Karpas-422 (cell line): Measurements from ENCODE around the gene F7. TPM values are rescaled to one million over a fixed set of nuclear protein-coding genes. Genes with fewer than 3 reads are reported as not detected.
"Not testable (repeated sequence)": the region's sequence is repeated elsewhere in the genome, so short reads cannot be mapped to it uniquely, and the experiment has no call there.

ENCODE experiments used
- DNase-seq: peaks from one replicate; pipeline ENCODE4 v3.0.0-alpha.2; 2015
- H2AFZ ChIP-seq: fragments of 200-600 bp; sonication (generic); 2 replicates; pipeline ENCODE4 v1.6.1; 2014; ENCODE audit warnings: antibody characterized with exemption, low read length, mixed read lengths
- H3K27ac ChIP-seq: fragments of 200-600 bp; sonication (generic); 2 replicates; pipeline ENCODE4 v1.5.1; 2014; ENCODE audit warnings: mild to moderate bottlenecking, low read length, moderate library complexity
- H3K27me3 ChIP-seq: fragments of 200-600 bp; sonication (generic); 2 replicates; pipeline ENCODE4 v1.6.1; 2014; ENCODE audit warnings: low read length, mixed read lengths
- H3K36me3 ChIP-seq: fragments of 200-600 bp; sonication (generic); 2 replicates; pipeline ENCODE4 v1.6.1; 2014; ENCODE audit warnings: low read length, mixed read lengths; ENCODE audit not compliant: insufficient read depth
- H3K4me1 ChIP-seq: fragments of 200-600 bp; sonication (generic); 2 replicates; pipeline ENCODE4 v1.6.1; 2014; ENCODE audit warnings: mild to moderate bottlenecking, low read length, mixed read lengths
- H3K4me2 ChIP-seq: fragments of 200-600 bp; sonication (generic); 2 replicates; pipeline ENCODE4 v1.6.1; 2014; ENCODE audit warnings: low read length, low read depth, mild to moderate bottlenecking; ENCODE audit not compliant: poor library complexity, severe bottlenecking
- H3K4me3 ChIP-seq: fragments of 200-600 bp; sonication (generic); 2 replicates; pipeline ENCODE4 v1.5.1; 2014; ENCODE audit warnings: mild to moderate bottlenecking, antibody characterized with exemption, low read length, mixed read lengths
- H3K79me2 ChIP-seq: fragments of 200-600 bp; sonication (generic); 2 replicates; pipeline ENCODE4 v1.6.1; 2014; ENCODE audit warnings: mild to moderate bottlenecking, low read length, mixed read lengths
- H3K9ac ChIP-seq: fragments of 200-600 bp; sonication (generic); 2 replicates; pipeline ENCODE4 v1.6.0; 2014; ENCODE audit warnings: low read length
- H3K9me2 ChIP-seq: fragments of 200-600 bp; sonication (generic), shearing (Covaris generic); replicated peaks from 2 replicates; pipeline ENCODE4 v1.6.0; 2014; ENCODE audit warnings: mild to moderate bottlenecking, low read length, moderate library complexity; ENCODE audit not compliant: insufficient read depth
- H3K9me3 ChIP-seq: fragments of 300-700, 200-600 bp; sonication (generic); 2 replicates; pipeline ENCODE4 v1.6.1; 2014; ENCODE audit warnings: low read length, mixed read lengths
- H4K20me1 ChIP-seq: fragments of 200-600 bp; sonication (generic); 2 replicates; pipeline ENCODE4 v1.6.1; 2014; ENCODE audit warnings: mild to moderate bottlenecking, antibody characterized with exemption, low read length, low read depth; ENCODE audit not compliant: insufficient read depth
- total RNA-seq: library from RNA; depleted of rRNA; stranded (reverse); fragments of >200 nt; shearing (Covaris generic); gene quantifications from 2 replicates; pipeline ENCODE4 v1.2.3, GENCODE V29; 2014; ENCODE audit warnings: low replicate concordance

Gene F7
- total RNA-seq, 1 experiment from 2014 or later = not detected

DNA sequence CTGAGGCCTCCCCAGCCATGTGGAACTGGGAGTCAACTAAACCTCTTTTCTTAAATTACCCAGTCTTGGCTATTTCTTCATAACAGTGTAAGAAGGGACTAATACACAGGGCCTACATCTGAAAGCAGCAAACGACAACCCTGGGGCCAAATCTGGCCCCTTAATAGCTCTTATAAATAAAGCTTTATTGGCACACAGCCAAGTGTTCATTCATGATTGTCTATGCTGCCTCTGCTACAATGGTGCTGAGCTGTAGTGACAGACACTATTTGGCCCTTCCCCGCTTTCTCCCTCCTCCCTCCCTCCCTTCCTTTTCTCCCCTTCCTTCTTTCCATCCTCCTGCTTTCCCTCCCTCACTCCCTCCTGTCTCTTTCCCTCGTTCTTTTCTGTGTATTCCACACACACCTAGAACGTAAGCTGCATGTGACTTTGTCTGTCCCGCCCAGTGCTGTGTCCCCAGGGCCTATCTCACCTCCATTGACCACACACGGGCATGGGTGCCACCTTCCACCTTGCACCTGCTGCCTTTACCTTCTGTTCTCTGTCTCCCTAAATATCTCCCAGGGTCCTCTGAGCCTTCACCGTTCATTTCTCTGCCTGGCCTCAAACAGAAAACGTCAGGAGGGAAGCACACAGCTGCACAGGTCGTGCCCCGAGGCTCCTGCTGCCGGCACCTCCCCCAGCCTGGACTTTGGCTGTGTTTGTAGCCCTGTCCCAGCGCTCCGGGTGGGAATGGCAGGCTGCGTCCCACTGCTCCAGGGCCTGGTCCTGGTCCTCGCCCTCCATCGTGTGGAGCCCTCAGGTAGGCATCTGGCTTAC lies 52.5 kb downstream of the F7 start, which contains the start of gene PROZ:
Gene PROZ (plus strand): TSS at position 720 of the 819 bp plus-strand sequence. CDS start 13 bp downstream, at position 733.
- Histone ChIP-seq H3K4me3 (no peak within 1 kb of the TSS), H3K9ac (no peak within 1 kb of the TSS), H3K4me1 (peaks cover 20% of the 10 kb centered on the region), H3K4me2 (no peak within 1 kb of the TSS), H2AFZ (no peak within 1 kb of the TSS), H3K27me3 (no peaks in the 10 kb centered on the region), H3K36me3 (no peaks in the 10 kb centered on the region), H4K20me1 (no peaks in the 10 kb centered on the region), H3K9me3 (no peaks in the 10 kb centered on the region), H3K27ac (no peak within 1 kb of the TSS), H3K9me2 (no peaks in the 10 kb centered on the region), H3K79me2 (no peaks in the 10 kb centered on the region)
- peak; percentile 56 for DNase-seq

DNA sequence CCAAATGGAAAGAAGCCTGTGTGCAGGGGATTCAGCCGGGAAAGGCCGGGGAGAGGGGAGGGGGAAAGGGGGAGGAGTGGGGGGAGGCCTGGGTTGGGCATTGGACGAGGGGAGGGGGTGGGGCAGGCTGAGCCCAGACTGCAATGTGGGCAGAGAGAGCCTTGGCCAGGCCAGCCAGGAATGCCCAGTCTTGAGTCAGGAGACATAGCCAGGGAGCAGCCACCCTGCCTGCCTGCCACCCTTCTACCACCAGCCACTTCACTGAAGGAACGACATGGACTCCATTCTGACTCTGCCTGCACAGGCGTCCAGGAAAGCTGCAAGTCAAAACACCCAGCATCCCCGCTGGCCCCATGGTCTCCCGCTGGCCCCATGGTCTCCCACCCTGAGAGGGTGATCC lies 53.4 kb downstream of the F7 start:
- Histone ChIP-seq H3K9me3 (no peaks in the 10 kb centered on the region), H3K9me2 (no peaks in the 10 kb centered on the region), H3K4me3 (no peak overlapping the region), H3K36me3 (no peaks in the 10 kb centered on the region), H3K27me3 (no peaks in the 10 kb centered on the region), H4K20me1 (no peaks in the 10 kb centered on the region), H3K9ac (no peak overlapping the region), H3K4me2 (no peak overlapping the region), H3K4me1 (peaks cover 19% of the 10 kb centered on the region), H2AFZ (no peak overlapping the region), H3K27ac (no peak overlapping the region), H3K79me2 (no peaks in the 10 kb centered on the region)
- no peak for DNase-seq

DNA sequence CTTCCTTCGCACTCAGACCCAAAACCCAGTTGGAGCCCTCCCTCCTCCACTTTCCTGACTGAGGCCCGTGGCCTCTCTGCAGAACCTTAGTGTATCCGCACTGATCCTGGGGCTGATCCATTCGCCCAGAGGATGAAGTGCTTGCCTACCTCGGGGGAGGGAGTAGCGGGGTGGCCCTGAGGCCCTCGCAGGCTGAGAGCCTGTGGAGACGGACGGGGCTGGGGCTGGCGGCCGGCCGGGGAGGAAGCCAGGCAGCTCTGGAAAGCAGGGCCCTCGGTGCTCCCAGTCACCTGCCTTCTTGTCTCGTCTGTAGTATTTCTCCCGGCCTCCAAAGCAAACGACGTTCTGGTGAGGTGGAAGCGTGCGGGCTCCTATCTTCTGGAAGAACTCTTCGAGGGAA lies 54.1 kb downstream of the F7 start:
- Histone ChIP-seq H3K4me1 (peaks cover 14% of the 10 kb centered on the region), H3K27ac (no peak overlapping the region), H3K4me3 (no peak overlapping the region), H4K20me1 (no peaks in the 10 kb centered on the region), H3K9ac (no peak overlapping the region), H3K4me2 (no peak overlapping the region), H3K9me2 (no peaks in the 10 kb centered on the region), H3K27me3 (no peaks in the 10 kb centered on the region), H3K9me3 (no peaks in the 10 kb centered on the region), H2AFZ (no peak overlapping the region), H3K36me3 (no peaks in the 10 kb centered on the region), H3K79me2 (no peaks in the 10 kb centered on the region)
- DNase-seq = no peak

DNA sequence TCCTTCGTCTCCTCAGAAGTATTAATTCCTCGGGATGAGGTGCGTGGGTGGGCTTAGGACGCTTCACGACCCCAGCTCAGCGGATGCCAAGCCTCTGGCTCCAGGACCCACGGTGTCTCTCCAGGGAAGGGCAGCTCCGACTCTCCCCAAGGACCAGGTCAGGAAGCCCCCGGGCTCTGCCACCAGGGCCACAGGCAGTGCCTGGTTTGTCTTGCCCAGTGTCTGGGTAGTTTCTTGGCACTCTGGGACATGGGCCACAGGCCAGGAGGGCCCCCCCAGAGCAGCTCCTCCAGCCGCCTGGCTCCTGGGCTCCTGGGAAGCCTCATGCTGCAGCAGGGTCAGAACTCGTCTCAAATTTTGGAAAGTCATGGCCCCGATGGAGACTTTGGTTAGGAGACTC lies 55.4 kb downstream of the F7 start:
- H2AFZ ChIP-seq = no peak overlapping the region
- no peaks in the 10 kb centered on the region for H3K79me2 ChIP-seq
- H3K4me1 ChIP-seq = peaks cover 8% of the 10 kb centered on the region
- H3K4me2 ChIP-seq = no peak overlapping the region
- 0 out of 2 replicates have a peak, but pooled peaks cover 3% of the 10 kb centered on the region for H3K36me3 ChIP-seq
- no peaks in the 10 kb centered on the region for H3K27me3 ChIP-seq
- no peak overlapping the region for H3K9ac ChIP-seq
- H3K9me3 ChIP-seq = no peaks in the 10 kb centered on the region
- H3K4me3 ChIP-seq = no peak overlapping the region
- no peak overlapping the region for H3K27ac ChIP-seq
- no peaks in the 10 kb centered on the region for H4K20me1 ChIP-seq
- no peak for DNase-seq
- H3K9me2 ChIP-seq = no peaks in the 10 kb centered on the region

DNA sequence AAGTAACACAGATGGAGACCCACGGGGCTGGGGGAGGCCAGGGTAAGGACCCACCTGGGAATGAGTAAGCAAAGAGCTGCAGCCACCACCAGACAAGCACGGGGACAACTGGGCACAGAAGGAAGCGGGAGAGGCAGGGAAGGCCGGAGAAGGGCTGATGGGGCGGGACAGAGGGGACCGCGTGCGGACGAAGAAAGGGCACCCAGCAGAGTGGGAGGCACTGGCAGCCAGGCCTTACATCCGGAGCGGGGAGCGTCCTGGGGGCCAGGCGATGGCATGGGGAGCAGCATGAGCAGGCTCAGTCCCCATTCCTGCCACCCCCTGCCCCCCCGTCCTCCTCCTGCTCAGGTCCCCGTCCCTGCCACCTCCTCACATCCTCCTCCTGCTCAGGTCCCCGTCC lies 55.8 kb downstream of the F7 start:
- Histone ChIP-seq H3K27me3 (no peaks in the 10 kb centered on the region), H3K27ac (no peak overlapping the region), H3K4me1 (peaks cover 8% of the 10 kb centered on the region), H2AFZ (no peak overlapping the region), H3K9ac (no peak overlapping the region), H3K79me2 (no peaks in the 10 kb centered on the region), H3K4me3 (no peak overlapping the region), H3K9me2 (no peaks in the 10 kb centered on the region), H4K20me1 (no peaks in the 10 kb centered on the region), H3K4me2 (no peak overlapping the region), H3K36me3 (0 out of 2 replicates have a peak, but pooled peaks cover 4% of the 10 kb centered on the region), H3K9me3 (no peaks in the 10 kb centered on the region)
- no peak for DNase-seq

- H4K20me1 ChIP-seq, H2AFZ ChIP-seq, H3K9me3 ChIP-seq, H3K4me1 ChIP-seq, H3K79me2 ChIP-seq, H3K4me3 ChIP-seq, H3K27ac ChIP-seq, H3K4me2 ChIP-seq, DNase-seq, H3K27me3 ChIP-seq, H3K9me2 ChIP-seq, H3K36me3 ChIP-seq, H3K9ac ChIP-seq: not testable (repeated sequence)
Measured at GRCh38 chr13:113161975-113162374, 56.4 kb downstream of the F7 start.

DNA sequence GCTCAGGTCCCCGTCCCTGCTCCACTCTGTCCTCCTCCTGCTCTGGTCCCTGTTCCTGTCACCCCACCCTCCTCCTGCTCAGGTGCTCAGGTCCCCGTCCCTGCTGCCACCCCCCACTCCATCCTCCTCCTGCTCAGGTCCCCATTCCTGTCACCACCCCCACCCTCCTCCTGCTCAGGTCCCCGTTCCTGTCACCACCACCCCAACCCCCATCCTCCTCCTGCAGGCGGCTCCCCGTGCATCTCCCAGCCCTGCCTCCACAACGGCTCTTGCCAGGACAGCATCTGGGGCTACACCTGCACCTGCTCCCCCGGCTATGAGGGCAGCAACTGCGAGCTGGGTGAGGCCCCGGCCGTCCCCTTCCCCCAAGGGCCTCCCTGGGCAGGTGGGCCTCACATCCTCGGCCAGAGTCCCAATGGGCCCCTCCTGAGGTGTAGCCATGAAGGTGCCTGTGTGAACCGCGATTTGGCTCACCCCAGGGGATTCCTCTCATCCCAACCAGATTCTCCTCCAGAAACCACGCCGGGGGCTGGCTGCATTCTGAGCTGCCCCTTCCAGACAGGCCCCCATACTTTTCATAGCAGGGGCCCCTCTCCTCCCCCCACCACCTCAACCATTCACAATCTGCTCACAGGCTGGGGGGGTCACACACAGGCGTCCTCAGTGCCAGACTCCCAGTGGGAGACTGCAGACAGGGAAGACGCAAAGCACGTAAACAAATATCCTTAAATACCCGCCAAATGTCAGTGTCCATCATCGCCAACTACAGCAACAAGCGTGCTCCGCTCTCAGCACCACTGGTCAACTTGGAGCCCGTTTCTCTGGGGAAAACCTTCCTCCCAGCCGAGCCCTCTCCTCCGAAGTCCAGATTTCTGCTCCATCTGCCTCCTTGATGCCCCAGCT lies 57.4 kb downstream of the F7 start:
- no peak overlapping the region for H3K4me3 ChIP-seq
- H3K9ac ChIP-seq = no peak overlapping the region
- peaks cover 6% of the 10 kb centered on the region; the same call in 1 of the 2 replicates for H3K36me3 ChIP-seq
- H2AFZ ChIP-seq = no peak overlapping the region
- no peaks in the 10 kb centered on the region for H3K9me2 ChIP-seq
- no peaks in the 10 kb centered on the region for H3K27me3 ChIP-seq
- H3K4me1 ChIP-seq = peaks cover 8% of the 10 kb centered on the region
- H4K20me1 ChIP-seq = no peaks in the 10 kb centered on the region
- DNase-seq = peak; percentile 56
- H3K9me3 ChIP-seq = no peaks in the 10 kb centered on the region
- H3K4me2 ChIP-seq = no peak overlapping the region
- no peaks in the 10 kb centered on the region for H3K79me2 ChIP-seq
- H3K27ac ChIP-seq = no peak overlapping the region

DNA sequence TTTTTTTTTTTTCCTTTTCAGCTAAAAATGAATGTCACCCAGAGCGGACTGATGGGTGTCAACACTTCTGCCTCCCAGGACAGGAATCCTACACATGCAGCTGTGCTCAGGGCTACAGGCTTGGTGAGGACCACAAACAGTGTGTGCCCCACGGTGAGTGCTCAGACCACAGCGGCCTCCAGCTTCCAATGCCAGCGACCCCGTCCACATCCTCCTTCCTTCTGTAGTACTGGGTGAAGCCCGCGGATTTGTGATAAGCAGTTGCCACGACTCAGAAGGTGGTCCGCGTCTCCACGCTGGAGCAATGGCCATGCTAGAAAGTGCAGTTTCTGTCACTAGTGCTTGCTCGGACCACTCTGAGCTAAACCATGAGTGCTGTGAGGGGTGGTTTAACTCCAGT lies 58.9 kb downstream of the F7 start:
- no peak overlapping the region for H3K4me3 ChIP-seq
- no peak overlapping the region for H3K4me2 ChIP-seq
- no peaks in the 10 kb centered on the region for H3K9me3 ChIP-seq
- no peaks in the 10 kb centered on the region for H3K9me2 ChIP-seq
- no peak overlapping the region for H2AFZ ChIP-seq
- H3K9ac ChIP-seq = no peak overlapping the region
- no peaks in the 10 kb centered on the region for H4K20me1 ChIP-seq
- peaks cover 13% of the 10 kb centered on the region for H3K36me3 ChIP-seq
- H3K4me1 ChIP-seq = peaks cover 8% of the 10 kb centered on the region
- H3K79me2 ChIP-seq = no peaks in the 10 kb centered on the region
- H3K27me3 ChIP-seq = no peaks in the 10 kb centered on the region
- no peak overlapping the region for H3K27ac ChIP-seq
- no peak for DNase-seq
